ENCODE results near the gene SYF2. TPM values are rescaled to one million over a fixed set of nuclear protein-coding genes. Genes with fewer than 3 reads are reported as not detected.

Gene SYF2
- total and polyA plus RNA-seq, 2 of the 13 experiments (the other 11 are each of a cell fraction or from before 2014, with no cell fraction given): 17.8 to 34.1 TPM

- no peak for TF ChIP-seq E2F1 (CRISPR knock-in tag; IDR thresholded peaks at IDR 0.05)
- TF ChIP-seq HBP1 (CRISPR knock-in tag; IDR thresholded peaks at IDR 0.05; ENCODE audit: low read depth): no peak; the same call in 1 of the 2 replicates
- no peak for TF ChIP-seq ZNF556 (CRISPR knock-in tag; IDR thresholded peaks at IDR 0.05; ENCODE audit: borderline replicate concordance)
- no peak for TF ChIP-seq ZNF530 (CRISPR knock-in tag; IDR thresholded peaks at IDR 0.05; ENCODE audit: low read depth)
- no peak for TF ChIP-seq ATAD3A (CRISPR knock-in tag; IDR thresholded peaks at IDR 0.05)
- 0 out of 2 replicates have a peak, but pooled peaks have one; percentile 30 for TF ChIP-seq NFIC (IDR thresholded peaks at IDR 0.05; ENCODE audit: low read length)
- TF ChIP-seq, protein P1, sequence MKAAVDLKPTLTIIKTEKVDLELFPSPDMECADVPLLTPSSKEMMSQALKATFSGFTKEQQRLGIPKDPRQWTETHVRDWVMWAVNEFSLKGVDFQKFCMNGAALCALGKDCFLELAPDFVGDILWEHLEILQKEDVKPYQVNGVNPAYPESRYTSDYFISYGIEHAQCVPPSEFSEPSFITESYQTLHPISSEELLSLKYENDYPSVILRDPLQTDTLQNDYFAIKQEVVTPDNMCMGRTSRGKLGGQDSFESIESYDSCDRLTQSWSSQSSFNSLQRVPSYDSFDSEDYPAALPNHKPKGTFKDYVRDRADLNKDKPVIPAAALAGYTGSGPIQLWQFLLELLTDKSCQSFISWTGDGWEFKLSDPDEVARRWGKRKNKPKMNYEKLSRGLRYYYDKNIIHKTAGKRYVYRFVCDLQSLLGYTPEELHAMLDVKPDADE (CRISPR knock-in tag; IDR thresholded peaks at IDR 0.05): no peak
- peak in 1 of 2 experiments; percentile 72; a peak in 2 of 4 replicates for TF ChIP-seq KLF16 (CRISPR knock-in tag; IDR thresholded peaks at IDR 0.05)
- TF ChIP-seq, protein P2, sequence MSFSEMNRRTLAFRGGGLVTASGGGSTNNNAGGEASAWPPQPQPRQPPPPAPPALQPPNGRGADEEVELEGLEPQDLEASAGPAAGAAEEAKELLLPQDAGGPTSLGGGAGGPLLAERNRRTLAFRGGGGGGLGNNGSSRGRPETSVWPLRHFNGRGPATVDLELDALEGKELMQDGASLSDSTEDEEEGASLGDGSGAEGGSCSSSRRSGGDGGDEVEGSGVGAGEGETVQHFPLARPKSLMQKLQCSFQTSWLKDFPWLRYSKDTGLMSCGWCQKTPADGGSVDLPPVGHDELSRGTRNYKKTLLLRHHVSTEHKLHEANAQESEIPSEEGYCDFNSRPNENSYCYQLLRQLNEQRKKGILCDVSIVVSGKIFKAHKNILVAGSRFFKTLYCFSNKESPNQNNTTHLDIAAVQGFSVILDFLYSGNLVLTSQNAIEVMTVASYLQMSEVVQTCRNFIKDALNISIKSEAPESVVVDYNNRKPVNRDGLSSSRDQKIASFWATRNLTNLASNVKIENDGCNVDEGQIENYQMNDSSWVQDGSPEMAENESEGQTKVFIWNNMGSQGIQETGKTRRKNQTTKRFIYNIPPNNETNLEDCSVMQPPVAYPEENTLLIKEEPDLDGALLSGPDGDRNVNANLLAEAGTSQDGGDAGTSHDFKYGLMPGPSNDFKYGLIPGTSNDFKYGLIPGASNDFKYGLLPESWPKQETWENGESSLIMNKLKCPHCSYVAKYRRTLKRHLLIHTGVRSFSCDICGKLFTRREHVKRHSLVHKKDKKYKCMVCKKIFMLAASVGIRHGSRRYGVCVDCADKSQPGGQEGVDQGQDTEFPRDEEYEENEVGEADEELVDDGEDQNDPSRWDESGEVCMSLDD (CRISPR knock-in tag; IDR thresholded peaks at IDR 0.05; ENCODE audit: borderline replicate concordance): peak; percentile 47; the same call in 1 of the 2 replicates
- no peak for TF ChIP-seq ZNF224 (CRISPR knock-in tag; IDR thresholded peaks at IDR 0.05)
- TF ChIP-seq, protein P3, sequence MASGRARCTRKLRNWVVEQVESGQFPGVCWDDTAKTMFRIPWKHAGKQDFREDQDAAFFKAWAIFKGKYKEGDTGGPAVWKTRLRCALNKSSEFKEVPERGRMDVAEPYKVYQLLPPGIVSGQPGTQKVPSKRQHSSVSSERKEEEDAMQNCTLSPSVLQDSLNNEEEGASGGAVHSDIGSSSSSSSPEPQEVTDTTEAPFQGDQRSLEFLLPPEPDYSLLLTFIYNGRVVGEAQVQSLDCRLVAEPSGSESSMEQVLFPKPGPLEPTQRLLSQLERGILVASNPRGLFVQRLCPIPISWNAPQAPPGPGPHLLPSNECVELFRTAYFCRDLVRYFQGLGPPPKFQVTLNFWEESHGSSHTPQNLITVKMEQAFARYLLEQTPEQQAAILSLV (CRISPR knock-in tag; IDR thresholded peaks at IDR 0.05; ENCODE audit: borderline replicate concordance): peak; percentile 66; the same call in 1 of the 2 replicates
- TF ChIP-seq, protein P4, sequence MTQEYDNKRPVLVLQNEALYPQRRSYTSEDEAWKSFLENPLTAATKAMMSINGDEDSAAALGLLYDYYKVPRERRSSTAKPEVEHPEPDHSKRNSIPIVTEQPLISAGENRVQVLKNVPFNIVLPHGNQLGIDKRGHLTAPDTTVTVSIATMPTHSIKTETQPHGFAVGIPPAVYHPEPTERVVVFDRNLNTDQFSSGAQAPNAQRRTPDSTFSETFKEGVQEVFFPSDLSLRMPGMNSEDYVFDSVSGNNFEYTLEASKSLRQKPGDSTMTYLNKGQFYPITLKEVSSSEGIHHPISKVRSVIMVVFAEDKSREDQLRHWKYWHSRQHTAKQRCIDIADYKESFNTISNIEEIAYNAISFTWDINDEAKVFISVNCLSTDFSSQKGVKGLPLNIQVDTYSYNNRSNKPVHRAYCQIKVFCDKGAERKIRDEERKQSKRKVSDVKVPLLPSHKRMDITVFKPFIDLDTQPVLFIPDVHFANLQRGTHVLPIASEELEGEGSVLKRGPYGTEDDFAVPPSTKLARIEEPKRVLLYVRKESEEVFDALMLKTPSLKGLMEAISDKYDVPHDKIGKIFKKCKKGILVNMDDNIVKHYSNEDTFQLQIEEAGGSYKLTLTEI (CRISPR knock-in tag; conservative IDR thresholded peaks at IDR 0.05): no peak
- peak; percentile 91 for TF ChIP-seq NRL (CRISPR knock-in tag; IDR thresholded peaks at IDR 0.05; ENCODE audit: borderline replicate concordance)
- no peak for TF ChIP-seq HES4 (CRISPR knock-in tag; IDR thresholded peaks at IDR 0.05; ENCODE audit: borderline replicate concordance)
- no peak for TF ChIP-seq CSRNP2 (CRISPR knock-in tag; conservative IDR thresholded peaks at IDR 0.05; ENCODE audit: low read depth)
Observed at GRCh38 chr1:25239681-25240541, 7.6 kb upstream of the SYF2 start (continued).

Measured in HepG2 (cell line).